H1 (cell line): ENCODE results near the gene IFI16. TPM values are rescaled to one million over a fixed set of nuclear protein-coding genes. Genes with fewer than 3 reads are reported as not detected.

Experiments
- CTCF ChIA-PET: fragments of 300-600 bp; sonication (Branson Sonifier 250); formaldehyde crosslinking; loops from one replicate; lab custom pipeline; 2021; ENCODE audit not compliant: partially characterized antibody; lab: Charles Lee
- POLR2A ChIA-PET: fragments of 300-600 bp; sonication (Branson Sonifier 250); formaldehyde crosslinking; loops from one replicate; lab custom pipeline; 2021; ENCODE audit warnings: inconsistent platforms; ENCODE audit not compliant: partially characterized antibody; lab: Charles Lee
- DNase-seq, 2 experiments: peaks; one replicate each; pipeline versions ENCODE4 v3.0.0 to v3.0.0-alpha.2; 2010 to 2022; ENCODE audit warnings: low spot score in 2 of 2, low read depth in 1 of 2, mixed read lengths in 1 of 2
- FAIRE-seq: peaks from 2 replicates; lab custom pipeline; 2011; peaks lifted over from hg19 to GRCh38; lab: Jason Lieb, UNC
- H2AFZ ChIP-seq: 2 replicates; pipeline ENCODE4 v1.8.1; 2012; ENCODE audit warnings: low read length, inconsistent platforms
- H2AK5ac ChIP-seq: 2 replicates; pipeline ENCODE4 v1.6.1; 2013; ENCODE audit warnings: low read depth, low read length
- H2BK120ac ChIP-seq: replicated peaks from 2 replicates; pipeline ENCODE3; 2013; ENCODE audit warnings: low read depth, low read length, inconsistent platforms
- H2BK12ac ChIP-seq: 2 replicates; pipeline ENCODE4 v1.6.1; 2013; ENCODE audit warnings: low read depth, low read length
- H2BK15ac ChIP-seq: 2 replicates; pipeline ENCODE4 v1.6.1; 2013; ENCODE audit warnings: low read length
- H2BK20ac ChIP-seq: 2 replicates; pipeline ENCODE4 v1.6.1; 2013; ENCODE audit warnings: low read length
- H2BK5ac ChIP-seq: 2 replicates; pipeline ENCODE4 v1.6.1; 2013; ENCODE audit warnings: low read depth, low read length
- H3K14ac ChIP-seq: 2 replicates; pipeline ENCODE4 v1.6.1; 2013; ENCODE audit warnings: inconsistent platforms; ENCODE audit not compliant: insufficient read length
- H3K18ac ChIP-seq: 2 replicates; pipeline ENCODE4 v1.6.1; 2013; ENCODE audit warnings: low read length; ENCODE audit errors: extremely low read depth
- H3K23ac ChIP-seq: 2 replicates; pipeline ENCODE4 v1.6.1; 2013; ENCODE audit warnings: inconsistent platforms; ENCODE audit not compliant: insufficient read length
- H3K23me2 ChIP-seq: 2 replicates; pipeline ENCODE4 v1.6.1; 2013; ENCODE audit warnings: low read depth, low read length
- H3K27ac ChIP-seq: 2 replicates; pipeline ENCODE4 v1.6.1; 2011; ENCODE audit warnings: low read depth, low read length, inconsistent platforms
- H3K27me3 ChIP-seq, 4 experiments: replicated peaks in 1 of 4; 1 replicate in 1 of 4; 2 replicates in 3 of 4; pipeline versions ENCODE4 v1.6.1 to v1.8.1; 2011 to 2013; ENCODE audit warnings: low read length in 3 of 4, mild to moderate bottlenecking in 3 of 4, inconsistent platforms in 2 of 4, mixed read lengths in 2 of 4, moderate library complexity in 1 of 4; ENCODE audit not compliant: control insufficient read depth in 3 of 4, insufficient read depth in 3 of 4; ENCODE audit errors: extremely low read depth in 1 of 4
- H3K36me3 ChIP-seq, 4 experiments: 2 replicates each; pipeline versions ENCODE4 v1.6.1 to v1.8.1; 2011 to 2013; ENCODE audit warnings: mild to moderate bottlenecking in 4 of 4, low read length in 3 of 4, moderate library complexity in 2 of 4, control low read depth in 1 of 4, inconsistent platforms in 1 of 4; ENCODE audit not compliant: insufficient read depth in 4 of 4, control insufficient read depth in 2 of 4
- H3K4ac ChIP-seq: replicated peaks from 2 replicates; pipeline ENCODE3; 2013; ENCODE audit warnings: low read length, low read depth, mixed read lengths, inconsistent platforms; ENCODE audit not compliant: insufficient read length
- H3K4me1 ChIP-seq, 4 experiments: replicated peaks in 1 of 4; 1 replicate in 1 of 4; 2 replicates in 3 of 4; pipeline versions ENCODE4 v1.6.1 to v1.8.1; 2011 to 2013; ENCODE audit warnings: low read length in 3 of 4, inconsistent platforms in 2 of 4, mixed read lengths in 1 of 4; ENCODE audit not compliant: insufficient read depth in 4 of 4, control insufficient read depth in 3 of 4
- H3K4me2 ChIP-seq, 2 experiments: 2 replicates each; pipeline versions ENCODE4 v1.6.1 to v1.8.1; 2011 to 2013; ENCODE audit warnings: low read depth in 2 of 2, low read length in 2 of 2, control low read depth in 1 of 2, inconsistent platforms in 1 of 2, mild to moderate bottlenecking in 1 of 2; ENCODE audit not compliant: insufficient read depth in 1 of 2
- H3K4me3 ChIP-seq, 4 experiments: fragments of 200-600, 300-600 bp in 1 of 4; sonication (generic), shearing (Covaris generic), sonication (Bioruptor Twin) in 1 of 4; 2 replicates each; pipeline versions ENCODE4 v1.5.1 to v1.8.1; 2011 to 2016; ENCODE audit warnings: low read length in 4 of 4, low read depth in 3 of 4, control low read depth in 2 of 4, inconsistent platforms in 2 of 4, mild to moderate bottlenecking in 2 of 4, mixed read lengths in 1 of 4, moderate library complexity in 1 of 4; ENCODE audit not compliant: insufficient read depth in 2 of 4; ENCODE audit errors: extremely low read depth in 1 of 4
- H3K56ac ChIP-seq: replicated peaks from 2 replicates; pipeline ENCODE3; 2013; ENCODE audit warnings: low read depth, mild to moderate bottlenecking, mixed read lengths, low read length, inconsistent platforms; ENCODE audit not compliant: insufficient read length
- H3K79me1 ChIP-seq: 2 replicates; pipeline ENCODE4 v1.6.1; 2013; ENCODE audit warnings: low read depth, low read length, control low read depth
- H3K79me2 ChIP-seq, 2 experiments: 2 replicates each; pipeline versions ENCODE4 v1.6.1 to v1.8.1; 2012 to 2013; ENCODE audit warnings: low read length in 2 of 2, mild to moderate bottlenecking in 2 of 2, inconsistent platforms in 1 of 2; ENCODE audit not compliant: insufficient read depth in 2 of 2, control insufficient read depth in 1 of 2
- H3K9ac ChIP-seq, 4 experiments: replicated peaks in 1 of 4; 1 replicate in 1 of 4; 2 replicates in 3 of 4; pipeline versions ENCODE4 v1.6.1 to v1.8.1; 2011 to 2013; ENCODE audit warnings: low read depth in 3 of 4, low read length in 3 of 4, control low read depth in 2 of 4, mild to moderate bottlenecking in 2 of 4, moderate library complexity in 2 of 4, inconsistent platforms in 1 of 4; ENCODE audit errors: extremely low read depth in 1 of 4
- H3K9me3 ChIP-seq, 2 experiments: 2 replicates each; pipeline versions ENCODE4 v1.6.1 to v1.8.1; 2012 to 2013; ENCODE audit warnings: mild to moderate bottlenecking in 2 of 2, moderate library complexity in 2 of 2, control low read depth in 1 of 2, inconsistent platforms in 1 of 2, low read depth in 1 of 2, low read length in 1 of 2, mixed read lengths in 1 of 2; ENCODE audit not compliant: insufficient read depth in 2 of 2
- H4K20me1 ChIP-seq, 2 experiments: replicated peaks in 1 of 2; 2 replicates each; pipeline versions ENCODE3 to v1.8.1; 2011 to 2013; ENCODE audit warnings: inconsistent platforms in 2 of 2, low read length in 2 of 2, mild to moderate bottlenecking in 1 of 2; ENCODE audit not compliant: insufficient read depth in 2 of 2, control insufficient read depth in 1 of 2
- H4K5ac ChIP-seq: 2 replicates; pipeline ENCODE4 v1.6.1; 2013; ENCODE audit warnings: low read length, low read depth, mixed read lengths, inconsistent platforms; ENCODE audit not compliant: insufficient read length
- H4K8ac ChIP-seq: 2 replicates; pipeline ENCODE4 v1.8.0; 2013; ENCODE audit warnings: mild to moderate bottlenecking, moderate library complexity, low read length, inconsistent platforms; ENCODE audit not compliant: insufficient read depth; ENCODE audit errors: extremely low read depth
- H4K91ac ChIP-seq: replicated peaks from 2 replicates; pipeline ENCODE3; 2013; ENCODE audit warnings: low read length, mixed read lengths, inconsistent platforms; ENCODE audit not compliant: insufficient read length
- ASH2L ChIP-seq: fragments of 200-600, 300-600 bp; sonication (generic); IDR thresholded peaks from one replicate; pipeline ENCODE4 v1.7.1; 2017; ENCODE audit warnings: low read length
- CBX5 ChIP-seq: fragments of 300-800, 300-1000 bp; sonication (generic); IDR thresholded peaks from 2 replicates; pipeline ENCODE4 v1.7.1; 2016; ENCODE audit warnings: antibody characterized with exemption, low read length, low read depth
- CTBP2 ChIP-seq: IDR thresholded peaks from 2 replicates; pipeline ENCODE4 v1.7.0; 2011; ENCODE audit warnings: borderline replicate concordance, mild to moderate bottlenecking, moderate library complexity, mixed read lengths, low read length; ENCODE audit not compliant: insufficient read depth, insufficient read length
- EP300 ChIP-seq, 2 experiments: IDR thresholded peaks; 1 replicate in 1 of 2; 2 replicates in 1 of 2; pipeline ENCODE4 v1.6.1; 2011 to 2012; ENCODE audit warnings: low read depth in 2 of 2, low read length in 2 of 2, mild to moderate bottlenecking in 2 of 2, borderline replicate concordance in 1 of 2, inconsistent platforms in 1 of 2, moderate library complexity in 1 of 2
- FOSL1 ChIP-seq: IDR thresholded peaks from 2 replicates; pipeline ENCODE4 v1.6.1; 2011; ENCODE audit warnings: mild to moderate bottlenecking, low read depth, low read length, moderate library complexity; ENCODE audit not compliant: insufficient read depth
- HDAC6 ChIP-seq: IDR thresholded peaks from one replicate; pipeline ENCODE4 v1.7.1; 2012; ENCODE audit warnings: low read depth, mild to moderate bottlenecking, inconsistent platforms, low read length, moderate library complexity
- KDM5A ChIP-seq: fragments of 200-600 bp; IDR thresholded peaks from 2 replicates; pipeline ENCODE4 v1.7.1; 2012; ENCODE audit warnings: mild to moderate bottlenecking, low read length, inconsistent platforms, mixed read lengths
- POLR2AphosphoS5 ChIP-seq: IDR thresholded peaks from 2 replicates; pipeline ENCODE4 v1.6.1; 2011; ENCODE audit warnings: low read depth, low read length
- RAD21 ChIP-seq, 2 experiments: IDR thresholded peaks in 1 of 2; conservative IDR thresholded peaks in 1 of 2; 2 replicates each; pipeline ENCODE4 v1.6.1; 2011; ENCODE audit warnings: low read depth in 2 of 2, low read length in 2 of 2, improper control_type of control experiment in 1 of 2, inconsistent platforms in 1 of 2, mild to moderate bottlenecking in 1 of 2, moderate library complexity in 1 of 2
- SIN3A ChIP-seq, 2 experiments: IDR thresholded peaks in 1 of 2; conservative IDR thresholded peaks in 1 of 2; 2 replicates each; pipeline ENCODE4 v1.6.1; 2011 to 2012; ENCODE audit warnings: low read length in 2 of 2, improper control_type of control experiment in 1 of 2, low read depth in 1 of 2, mild to moderate bottlenecking in 1 of 2
- SUZ12 ChIP-seq: fragments of 200-600 bp; sonication (generic); IDR thresholded peaks from 2 replicates; pipeline ENCODE4 v1.6.1; 2012; ENCODE audit warnings: mild to moderate bottlenecking, inconsistent platforms, low read length, moderate library complexity, mixed read lengths
- TEAD4 ChIP-seq: IDR thresholded peaks from 2 replicates; pipeline ENCODE4 v1.6.1; 2012; ENCODE audit warnings: low read depth, low read length, inconsistent platforms, mixed read lengths
- WGBS, 2 experiments: shearing (Covaris generic) in 1 of 2; methylation state at CpG; one replicate each; pipeline versions ENCODE4 v1.1.6 to v1.1.7; 2013 to 2015; ENCODE audit warnings: low lambda C conversion rate in 2 of 2, mixed read lengths in 2 of 2, inconsistent platforms in 1 of 2, low coverage in 1 of 2, missing lambda C conversion rate in 1 of 2; ENCODE audit not compliant: insufficient replicate concordance in 2 of 2, insufficient coverage in 1 of 2, insufficient read length in 1 of 2; ENCODE audit errors: extremely low coverage in 1 of 2, missing lambda C conversion rate in 1 of 2; 5-methylcytosine and 5-hydroxymethylcytosine counted together
- polyA plus RNA-seq, 7 experiments: library from polyadenylated mRNA; depleted of rRNA in 3 of 7; stranded (reverse) in 5 of 7; unstranded in 2 of 7; fragments of >200 nt in 5 of 7; fragments of 200-250 nt in 2 of 7; gene quantifications; 1 replicate in 5 of 7; 2 replicates in 1 of 7; 4 replicates in 1 of 7; pipeline versions ENCODE4 v1.2.1 to v1.2.3, GENCODE V29; 2011 to 2013; ENCODE audit warnings: missing spikeins in 2 of 7, mixed read lengths in 2 of 7
- total RNA-seq: library from RNA; stranded (reverse); fragmentation: NEBNext Ultra II Directional; extraction: Animal tissue kit (Norgen Biotek cat#: 25700); gene quantifications from 2 replicates; pipeline ENCODE4 v1.2.1, GENCODE V29; 2021

IFI16 gene
- total and polyA plus RNA-seq, 2 of the 8 experiments (the other 6 are each of a cell fraction or from before 2014, with no cell fraction given), result 0.63 to 0.74 TPM

- H4K8ac ChIP-seq, result no peak overlapping the region
- CTCF ChIA-PET, result interaction anchor here (0.7 to 2.6 kb wide), 10 partner anchors 12 to 852 kb away, joined by 3 to 18 read pairs (median 4); no protein-coding TSS in a partner anchor
- POLR2A ChIA-PET, result no interaction called here
- H3K27ac ChIP-seq, result no peak overlapping the region
- no peak overlapping the region for H3K4ac ChIP-seq
- no peaks in the 10 kb centered on the region for H3K4me1 ChIP-seq
- H2BK15ac ChIP-seq, result no peak overlapping the region
- H3K79me2 ChIP-seq, result no peaks in the 10 kb centered on the region
- H3K27me3 ChIP-seq, result no peaks in the 10 kb centered on the region
- WGBS, 2 experiments, result 78% methylated on average over 7 of the region's 7 CpGs; no CpG with 5 or more reads in 1 of the 2 experiments
- no peak overlapping the region for H4K5ac ChIP-seq
- no peak overlapping the region for H3K23ac ChIP-seq
- H3K4me3 ChIP-seq, result no peak overlapping the region
- H2BK12ac ChIP-seq, result no peak overlapping the region
- H2BK20ac ChIP-seq, result no peak overlapping the region
- no peaks in the 10 kb centered on the region for H3K23me2 ChIP-seq
- no peaks in the 10 kb centered on the region for H4K20me1 ChIP-seq
- H3K14ac ChIP-seq, result no peak overlapping the region
- no peaks in the 10 kb centered on the region for H3K79me1 ChIP-seq
- H2BK5ac ChIP-seq, result no peak overlapping the region
- H3K56ac ChIP-seq, result no peak overlapping the region
- no peak overlapping the region for H2AK5ac ChIP-seq
- peak overlapping the region; percentile 89; the same call in 1 of the 2 replicates for H2AFZ ChIP-seq
- FAIRE-seq, result no peak
- no peaks in the 10 kb centered on the region for H3K9me3 ChIP-seq
- no peak overlapping the region for H2BK120ac ChIP-seq
- no peak overlapping the region for H3K9ac ChIP-seq
- no peaks in the 10 kb centered on the region for H3K36me3 ChIP-seq
- no peak overlapping the region for H4K91ac ChIP-seq
- DNase-seq, result peak; percentile 9 to 54
- no peak overlapping the region for H3K4me2 ChIP-seq
- 0 out of 2 replicates have a peak overlapping the region, but pooled peaks have one; percentile 29 for H3K18ac ChIP-seq
- TF ChIP-seq CBX5, result no peak
- TF ChIP-seq FOSL1, result no peak
- no peak for TF ChIP-seq CTBP2
- no peak for TF ChIP-seq HDAC6
- TF ChIP-seq SUZ12, result no peak
- no peak for TF ChIP-seq ASH2L
- peak; percentile 8 to 34; a peak in 2 of 4 replicates for TF ChIP-seq RAD21 (IDR thresholded peaks at IDR 0.05 in 1 of 2, conservative IDR thresholded peaks at IDR 0.05 in 1 of 2; ENCODE audit: low read depth in 2 of 2, low read length in 2 of 2)
- TF ChIP-seq EP300 (IDR thresholded peaks at IDR 0.05; ENCODE audit: borderline replicate concordance in 1 of 2, low read depth in 2 of 2, low read length in 2 of 2), result no peak
- no peak for TF ChIP-seq SIN3A (conservative IDR thresholded peaks at IDR 0.05 in 1 of 2, IDR thresholded peaks at IDR 0.05 in 1 of 2; ENCODE audit: low read depth in 1 of 2, low read length in 2 of 2)
- TF ChIP-seq TEAD4, result no peak
- no peak for TF ChIP-seq KDM5A
- TF ChIP-seq POLR2AphosphoS5, result no peak
Observed at GRCh38 chr1:159056069-159056698, 46.5 kb downstream of the IFI16 start.
